ENCODE measurements around the gene NAV3.

NAV3 gene

GRCh38 chr12:77968571-77968970 is 137.9 kb downstream of the NAV3 start:
- FAIRE-seq (no peak), DNase-seq (ENCODE audit: insufficient read length, low spot score) (no peak)

- DNase-seq (ENCODE audit: insufficient read length, low spot score) (no peak), FAIRE-seq (no peak)
Observed at GRCh38 chr12:77973579-77973978, 142.9 kb downstream of the NAV3 start.

GRCh38 chr12:77974645-77975044 is 144.0 kb downstream of the NAV3 start:
- no peak for FAIRE-seq
- DNase-seq (ENCODE audit: insufficient read length, low spot score): no peak

GRCh38 chr12:77979597-77980250 is 149.0 kb downstream of the NAV3 start:
- FAIRE-seq: no peak
- no peak for DNase-seq (ENCODE audit: insufficient read length, low spot score)

- no peak for FAIRE-seq
Observed at GRCh38 chr12:77980782-77981181, 150.1 kb downstream of the NAV3 start.

GRCh38 chr12:77983859-77984258 is 153.2 kb downstream of the NAV3 start:
- no peak for DNase-seq (ENCODE audit: insufficient read length, low spot score)
- no peak for FAIRE-seq

More at GRCh38 chr12:77980782-77981181, 150.1 kb downstream of the NAV3 start:
- DNase-seq (ENCODE audit: insufficient read length, low spot score): no peak

GRCh38 chr12:77992760-77993159 is 162.1 kb downstream of the NAV3 start:
- no peak for DNase-seq (ENCODE audit: insufficient read length, low spot score)
- no peak for FAIRE-seq

GRCh38 chr12:77993658-77994057 is 163.0 kb downstream of the NAV3 start:
- FAIRE-seq (no peak), DNase-seq (ENCODE audit: insufficient read length, low spot score) (no peak)

- peak; percentile 26 for DNase-seq (ENCODE audit: insufficient read length, low spot score)
- peak; percentile 46 for FAIRE-seq
Observed at GRCh38 chr12:77995436-77996167, 164.9 kb downstream of the NAV3 start.

- no peak for FAIRE-seq
Observed at GRCh38 chr12:77996670-77997069, 166.0 kb downstream of the NAV3 start.

GRCh38 chr12:77998236-77998786 is 167.6 kb downstream of the NAV3 start:
- DNase-seq (ENCODE audit: insufficient read length, low spot score) (no peak), FAIRE-seq (no peak)

More at GRCh38 chr12:77996670-77997069, 166.0 kb downstream of the NAV3 start:
- no peak for DNase-seq (ENCODE audit: insufficient read length, low spot score)

- FAIRE-seq: no peak
Observed at GRCh38 chr12:77999074-77999715, 168.5 kb downstream of the NAV3 start.

GRCh38 chr12:78002878-78003277 is 172.2 kb downstream of the NAV3 start:
- DNase-seq (ENCODE audit: insufficient read length, low spot score) (no peak), FAIRE-seq (no peak)

More at GRCh38 chr12:77999074-77999715, 168.5 kb downstream of the NAV3 start:
- DNase-seq (ENCODE audit: insufficient read length, low spot score): no peak

GRCh38 chr12:78004249-78005093 is 173.8 kb downstream of the NAV3 start:
- FAIRE-seq: no peak
- no peak for DNase-seq (ENCODE audit: insufficient read length, low spot score)

GRCh38 chr12:78005094-78005492 is 174.4 kb downstream of the NAV3 start:
- DNase-seq (ENCODE audit: insufficient read length, low spot score) (no peak), FAIRE-seq (no peak)

- DNase-seq (ENCODE audit: insufficient read length, low spot score): no peak
- FAIRE-seq: no peak
Observed at GRCh38 chr12:78007173-78007572, 176.5 kb downstream of the NAV3 start.

- FAIRE-seq (no peak), DNase-seq (ENCODE audit: insufficient read length, low spot score) (no peak)
Observed at GRCh38 chr12:78009031-78009430, 178.3 kb downstream of the NAV3 start.

- no peak for FAIRE-seq
- no peak for DNase-seq (ENCODE audit: insufficient read length, low spot score)
Observed at GRCh38 chr12:78018171-78018910, 187.6 kb downstream of the NAV3 start.

- FAIRE-seq (no peak), DNase-seq (ENCODE audit: insufficient read length, low spot score) (no peak)
Observed at GRCh38 chr12:78018939-78019338, 188.2 kb downstream of the NAV3 start.

- FAIRE-seq: no peak
Observed at GRCh38 chr12:78028426-78028825, 197.7 kb downstream of the NAV3 start.

More at GRCh38 chr12:78028426-78028825, 197.7 kb downstream of the NAV3 start:
- DNase-seq (ENCODE audit: insufficient read length, low spot score): no peak
